SK-N-MC (cell line): ENCODE results near the gene FBLIM1.

Experiments
- DNase-seq: peaks from one replicate; pipeline ENCODE4 v3.0.0-alpha.2; 2011; ENCODE audit warnings: low read depth, low spot score
- H3K27ac ChIP-seq: fragments of 200-600 bp; sonication (generic); 2 replicates; pipeline ENCODE4 v1.5.1; 2016; ENCODE audit warnings: mixed run types
- H3K36me3 ChIP-seq: fragments of 200-600 bp; sonication (generic); 2 replicates; pipeline ENCODE4 v1.6.1; 2017; ENCODE audit warnings: antibody characterized with exemption, low read length, mixed read lengths; ENCODE audit not compliant: insufficient read depth
- H3K4me3 ChIP-seq: fragments of 200-600 bp; sonication (generic); 2 replicates; pipeline ENCODE4 v1.5.1; 2016
- H3K9ac ChIP-seq: fragments of 200-600 bp; sonication (generic); 2 replicates; pipeline ENCODE4 v1.8.0; 2017; ENCODE audit warnings: mixed run types, mixed read lengths; ENCODE audit not compliant: insufficient read length
- H3K9me3 ChIP-seq: fragments of 200-600 bp; sonication (generic); 2 replicates; pipeline ENCODE4 v1.6.1; 2017; ENCODE audit warnings: low read depth, mild to moderate bottlenecking, antibody characterized with exemption, low read length, moderate library complexity, mixed read lengths
- EZH2 ChIP-seq: fragments of 200-600 bp; sonication (generic); IDR thresholded peaks from one replicate; pipeline ENCODE4 v1.6.1; 2017; ENCODE audit warnings: antibody characterized with exemption
- FOXP2 ChIP-seq: optimal IDR thresholded peaks from 2 replicates; pipeline ENCODE3; 2011; ENCODE audit warnings: mild to moderate bottlenecking, moderate library complexity; ENCODE audit not compliant: insufficient read depth; ENCODE audit errors: extremely low read length, control extremely low read depth
- POLR2AphosphoS5 ChIP-seq: IDR thresholded peaks from 2 replicates; pipeline ENCODE4 v1.6.1; 2012; ENCODE audit warnings: mild to moderate bottlenecking, low read depth, low read length, borderline replicate concordance

Gene FBLIM1, protein sequence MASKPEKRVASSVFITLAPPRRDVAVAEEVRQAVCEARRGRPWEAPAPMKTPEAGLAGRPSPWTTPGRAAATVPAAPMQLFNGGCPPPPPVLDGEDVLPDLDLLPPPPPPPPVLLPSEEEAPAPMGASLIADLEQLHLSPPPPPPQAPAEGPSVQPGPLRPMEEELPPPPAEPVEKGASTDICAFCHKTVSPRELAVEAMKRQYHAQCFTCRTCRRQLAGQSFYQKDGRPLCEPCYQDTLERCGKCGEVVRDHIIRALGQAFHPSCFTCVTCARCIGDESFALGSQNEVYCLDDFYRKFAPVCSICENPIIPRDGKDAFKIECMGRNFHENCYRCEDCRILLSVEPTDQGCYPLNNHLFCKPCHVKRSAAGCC

DNA sequence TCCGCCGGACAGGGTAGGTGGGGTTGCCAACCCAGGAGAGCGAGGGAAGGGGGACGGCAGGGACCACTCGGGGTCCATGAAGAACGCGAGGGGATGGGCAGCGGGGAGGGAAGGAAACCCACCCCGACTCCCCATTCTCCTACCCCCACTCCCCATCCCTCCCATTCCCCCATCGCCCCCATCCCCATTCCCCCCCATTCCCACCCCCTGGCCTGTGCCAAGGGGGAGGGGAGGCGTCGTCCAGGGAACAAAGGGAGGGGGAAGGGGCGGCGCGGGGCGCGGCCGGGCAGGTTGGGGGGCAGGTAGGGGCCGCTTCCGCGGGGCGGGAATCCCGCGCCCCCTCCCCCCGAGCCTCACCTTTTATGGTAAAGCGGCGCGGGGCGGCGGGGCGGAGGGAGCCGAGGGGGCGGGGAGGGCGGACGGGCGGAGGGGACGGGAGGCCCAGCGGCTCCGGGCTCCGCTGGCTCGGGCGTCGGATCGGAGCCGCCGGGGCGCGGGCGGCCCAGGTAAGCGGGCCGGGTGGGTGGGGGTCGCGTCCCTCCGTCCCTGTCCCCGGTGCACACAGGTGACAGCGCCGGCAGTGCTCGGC lies at the start of gene FBLIM1:
FBLIM1 (plus strand) TSS at position 453 of the 589 bp plus-strand sequence. CDS start 6,189 bp downstream, outside the sequence.
- H3K27ac ChIP-seq: peak within 1 kb of the TSS; percentile 60; the same call in 1 of the 2 replicates
- no peaks in the 10 kb centered on the region for H3K9me3 ChIP-seq
- H3K36me3 ChIP-seq: no peaks in the 10 kb centered on the region
- DNase-seq: no peak
- H3K9ac ChIP-seq: peak within 1 kb of the TSS; percentile 87
- TF ChIP-seq FOXP2 (no peak), POLR2AphosphoS5 (no peak), EZH2 (no peak)
- peak within 1 kb of the TSS; percentile 80 for H3K4me3 ChIP-seq

DNA sequence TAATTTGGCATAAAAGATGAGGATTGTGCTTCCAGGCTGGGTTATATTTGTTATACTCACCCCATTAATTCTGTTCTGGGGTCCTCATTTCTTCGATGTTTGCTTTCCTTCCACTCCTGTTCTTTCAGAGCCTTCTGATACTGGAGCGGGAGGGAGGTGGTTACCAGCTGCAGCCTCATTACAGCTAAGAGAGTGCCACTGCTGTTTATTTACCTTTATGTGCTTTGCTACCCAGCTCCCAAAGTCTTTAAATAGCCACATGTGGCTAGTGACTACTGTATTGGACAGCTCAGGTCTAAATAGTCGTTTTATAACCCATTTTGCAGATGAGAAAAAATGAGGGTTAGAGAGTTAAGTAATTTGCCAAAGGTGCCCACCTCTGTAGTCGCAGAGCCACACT lies 49.4 kb upstream of the FBLIM1 start:
- H3K36me3 ChIP-seq: no peaks in the 10 kb centered on the region
- no peak for DNase-seq
- TF ChIP-seq EZH2 (no peak), FOXP2 (no peak), POLR2AphosphoS5 (no peak)
- no peak overlapping the region for H3K4me3 ChIP-seq
- H3K27ac ChIP-seq: no peak overlapping the region
- no peaks in the 10 kb centered on the region for H3K9me3 ChIP-seq
- no peak overlapping the region for H3K9ac ChIP-seq

DNA sequence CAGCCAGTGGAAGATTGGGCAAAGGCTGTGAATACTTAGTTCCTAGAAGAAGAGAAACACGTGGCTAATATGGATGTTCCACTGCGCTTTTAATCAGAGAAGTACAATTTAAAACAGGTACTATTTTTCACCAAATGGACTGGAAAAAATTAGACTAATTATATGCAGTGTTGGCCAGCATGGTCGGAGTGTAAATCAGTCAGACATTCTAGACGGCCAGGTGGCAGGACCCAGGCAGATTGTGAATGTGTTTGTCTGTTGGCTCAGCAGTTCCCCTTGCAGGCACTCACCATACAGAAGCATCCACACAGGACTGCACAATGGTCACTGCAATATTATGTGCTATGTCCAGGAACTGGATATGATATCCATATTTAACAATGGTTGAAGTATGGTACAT lies 46.4 kb upstream of the FBLIM1 start:
- Histone ChIP-seq H3K9me3 (no peaks in the 10 kb centered on the region), H3K4me3 (no peak overlapping the region), H3K36me3 (peaks cover 7% of the 10 kb centered on the region; the same call in 1 of the 2 replicates), H3K9ac (no peak overlapping the region), H3K27ac (no peak overlapping the region)
- no peak for DNase-seq
- TF ChIP-seq FOXP2 (no peak), EZH2 (no peak), POLR2AphosphoS5 (no peak)

DNA sequence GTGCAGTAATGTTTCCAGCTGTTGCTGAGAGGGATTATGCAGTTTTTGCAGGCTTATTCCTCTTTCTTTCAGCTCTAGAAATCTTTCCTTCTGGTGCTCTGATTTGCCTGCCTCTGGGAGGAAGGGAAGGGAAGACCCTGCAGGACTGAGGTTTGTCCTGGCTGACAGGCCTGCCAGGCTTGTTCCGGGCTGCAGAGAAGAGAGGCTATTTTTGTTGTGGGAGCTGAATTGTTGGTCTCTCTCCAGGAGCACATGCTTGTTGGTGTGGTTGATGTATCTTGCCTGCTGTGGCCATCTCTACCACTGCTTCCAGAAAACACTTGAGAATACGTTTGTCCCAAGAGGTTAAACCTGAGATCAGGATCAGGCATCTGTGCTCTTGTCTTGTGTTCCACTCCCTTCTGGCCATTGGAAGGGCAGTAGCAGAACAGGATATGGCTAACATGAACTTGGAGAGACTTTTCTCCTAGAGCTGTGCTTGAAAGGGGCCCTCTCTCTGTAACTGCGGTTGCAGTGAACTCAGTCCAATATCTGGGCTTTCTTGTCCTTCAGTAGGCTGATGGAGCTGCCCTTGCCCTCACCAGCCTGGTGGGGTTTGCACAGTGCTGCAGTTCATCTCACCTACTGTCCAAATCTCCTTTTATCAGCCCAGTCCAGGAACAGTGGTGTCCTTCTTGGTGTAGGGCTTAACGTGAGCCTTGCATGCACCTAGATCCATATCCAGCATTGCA lies 44.0 kb upstream of the FBLIM1 start:
- no peak overlapping the region for H3K4me3 ChIP-seq
- peaks cover 14% of the 10 kb centered on the region; the same call in 1 of the 2 replicates for H3K36me3 ChIP-seq
- DNase-seq: no peak
- H3K9ac ChIP-seq: no peak overlapping the region
- H3K9me3 ChIP-seq: no peaks in the 10 kb centered on the region
- H3K27ac ChIP-seq: no peak overlapping the region
- TF ChIP-seq FOXP2: no peak
- TF ChIP-seq EZH2: no peak
- no peak for TF ChIP-seq POLR2AphosphoS5

DNA sequence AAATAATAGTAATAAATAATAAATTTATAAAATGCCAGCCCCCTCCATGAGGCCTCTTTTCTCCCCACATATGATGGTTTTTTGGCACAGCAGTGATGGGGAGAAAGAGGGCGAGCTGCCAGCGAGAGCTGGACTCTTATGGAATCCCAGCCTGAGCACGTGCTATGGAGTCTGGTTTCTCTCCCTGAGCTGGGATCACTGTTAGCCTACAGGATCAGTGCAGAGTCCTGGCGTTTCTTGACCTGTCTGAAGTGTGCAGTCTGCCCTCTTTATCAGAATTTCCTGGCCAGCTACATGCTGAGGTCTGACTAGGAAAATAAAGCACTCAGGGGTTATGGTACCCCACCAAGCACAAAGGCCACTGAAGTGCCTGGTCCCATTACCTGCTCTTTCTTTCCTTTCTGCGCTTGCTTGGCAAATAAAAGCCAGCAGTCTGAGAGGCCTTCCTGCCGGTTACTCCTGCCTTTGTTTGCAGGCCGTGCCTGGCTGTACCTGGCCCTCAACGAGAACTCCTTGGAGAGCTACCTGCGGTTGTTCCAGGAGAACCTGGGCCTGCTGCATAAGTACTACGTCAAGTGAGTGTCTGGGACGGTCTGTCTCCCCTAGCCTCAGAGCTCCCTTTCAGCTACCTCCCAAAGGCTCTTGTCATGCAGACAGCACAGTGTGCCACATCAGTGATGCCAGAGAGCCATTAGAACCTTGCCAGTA lies 41.0 kb upstream of the FBLIM1 start:
- TF ChIP-seq EZH2: no peak
- TF ChIP-seq FOXP2: no peak
- no peak for TF ChIP-seq POLR2AphosphoS5
- H3K27ac ChIP-seq: no peak overlapping the region
- no peak overlapping the region for H3K9ac ChIP-seq
- no peak overlapping the region for H3K4me3 ChIP-seq
- peaks cover 18% of the 10 kb centered on the region; the same call in 1 of the 2 replicates for H3K36me3 ChIP-seq
- no peak for DNase-seq
- no peaks in the 10 kb centered on the region for H3K9me3 ChIP-seq

DNA sequence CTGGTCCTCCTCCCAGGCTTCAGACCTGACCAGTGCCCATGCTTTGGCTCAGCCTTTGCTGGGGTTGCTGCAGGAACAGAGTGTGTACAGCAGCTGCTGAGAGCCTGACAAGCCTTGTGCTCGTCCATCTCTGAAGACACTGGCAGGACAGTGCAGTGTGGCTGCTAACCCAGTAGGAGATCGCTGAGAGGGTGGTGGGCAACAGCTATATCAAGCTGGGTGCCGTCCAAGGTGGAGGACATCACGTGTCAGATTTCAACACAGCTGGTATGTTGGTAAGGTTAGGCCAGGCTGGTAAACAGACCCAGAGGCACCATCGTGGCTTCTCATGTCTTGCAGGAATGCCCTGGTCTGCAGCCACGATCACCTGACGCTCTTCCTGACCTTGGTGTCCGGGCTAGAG lies 40.4 kb upstream of the FBLIM1 start:
- no peaks in the 10 kb centered on the region for H3K9me3 ChIP-seq
- no peak overlapping the region for H3K4me3 ChIP-seq
- TF ChIP-seq POLR2AphosphoS5: no peak
- TF ChIP-seq FOXP2: no peak
- no peak for TF ChIP-seq EZH2
- H3K36me3 ChIP-seq: peaks cover 18% of the 10 kb centered on the region; the same call in 1 of the 2 replicates
- no peak for DNase-seq
- H3K27ac ChIP-seq: no peak overlapping the region
- no peak overlapping the region for H3K9ac ChIP-seq

DNA sequence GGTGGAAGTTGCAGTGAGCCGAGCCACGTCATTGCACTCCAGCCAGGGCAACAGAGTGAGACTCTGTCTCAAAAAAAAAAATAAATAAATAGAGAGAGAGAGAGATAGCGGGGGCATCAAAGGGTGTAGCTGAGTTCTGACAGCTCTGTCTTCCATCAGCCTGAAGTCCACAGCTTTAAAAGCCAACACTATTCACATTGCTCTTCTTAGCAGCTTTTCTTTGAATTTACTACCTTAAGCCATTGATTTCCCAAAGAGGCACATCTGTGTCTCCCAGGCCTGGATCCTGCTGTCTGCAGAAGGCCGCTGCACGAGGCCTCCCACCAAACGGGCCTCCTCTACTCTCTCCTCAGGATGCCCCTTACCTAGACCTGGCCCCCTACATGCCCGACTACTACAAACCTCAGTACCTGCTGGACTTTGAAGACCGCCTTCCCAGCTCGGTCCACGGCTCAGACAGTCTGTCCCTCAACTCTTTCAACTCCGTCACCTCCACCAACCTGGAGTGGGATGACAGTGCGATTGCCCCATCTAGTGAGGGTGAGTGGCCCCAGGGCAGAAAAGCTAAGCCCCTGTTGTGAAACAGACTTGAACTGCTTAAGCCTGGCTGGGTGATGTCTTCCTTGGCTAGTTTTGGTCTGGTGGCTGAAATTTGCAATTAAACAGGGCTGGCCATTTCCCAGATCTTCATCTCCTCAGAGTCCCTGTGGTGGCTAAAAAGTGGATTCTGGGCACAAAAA lies 39.0 kb upstream of the FBLIM1 start:
- H3K4me3 ChIP-seq: no peak overlapping the region
- H3K36me3 ChIP-seq: peaks cover 18% of the 10 kb centered on the region; the same call in 1 of the 2 replicates
- TF ChIP-seq FOXP2 (no peak), EZH2 (no peak), POLR2AphosphoS5 (no peak)
- DNase-seq: no peak
- no peak overlapping the region for H3K9ac ChIP-seq
- no peaks in the 10 kb centered on the region for H3K9me3 ChIP-seq
- no peak overlapping the region for H3K27ac ChIP-seq

DNA sequence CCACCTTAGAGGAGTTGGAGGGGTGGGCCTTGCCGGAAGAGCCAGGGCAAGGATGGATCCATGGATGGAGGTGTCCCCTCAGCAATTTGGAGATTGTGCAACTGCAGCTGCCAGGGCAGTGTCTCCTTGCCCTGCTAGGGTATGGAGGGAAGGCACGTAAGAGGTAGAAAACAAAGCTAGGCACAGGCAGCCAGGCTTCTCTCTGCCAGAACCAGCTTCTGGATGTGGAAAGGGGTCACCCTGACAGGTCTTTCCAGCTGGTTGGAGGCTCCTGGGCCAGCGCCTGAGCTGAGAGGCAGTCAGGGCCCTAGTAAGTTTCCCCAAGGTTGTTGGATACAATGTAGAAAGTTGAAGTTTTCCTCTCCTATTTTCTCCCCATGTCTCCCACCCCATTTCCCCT lies 37.7 kb upstream of the FBLIM1 start:
- TF ChIP-seq EZH2 (no peak), POLR2AphosphoS5 (no peak), FOXP2 (no peak)
- Histone ChIP-seq H3K4me3 (no peak overlapping the region), H3K36me3 (peaks cover 18% of the 10 kb centered on the region; the same call in 1 of the 2 replicates), H3K9ac (no peak overlapping the region), H3K9me3 (no peaks in the 10 kb centered on the region), H3K27ac (no peak overlapping the region)
- no peak for DNase-seq
